ENCODE results near the gene HOMER2.
A peak's percentile ranks its signal among the peaks of the same experiment; 100 is the strongest.

Gene HOMER2

GRCh38 chr15:82812994-82813393 lies 139.5 kb downstream of the HOMER2 start:
- TF ChIP-seq CTCF (IDR thresholded peaks at IDR 0.05; ENCODE audit: insufficient read depth, low read depth, low read length, missing control alignments), result no peak
- no peak for DNase-seq (ENCODE audit: low read depth)
- H3K4me3 ChIP-seq (ENCODE audit: low read length), result no peak overlapping the region

GRCh38 chr15:82810890-82811426 lies 141.6 kb downstream of the HOMER2 start:
- no peak for TF ChIP-seq CTCF (IDR thresholded peaks at IDR 0.05; ENCODE audit: insufficient read depth, low read depth, low read length, missing control alignments)
- peak overlapping the region; percentile 77 for H3K4me3 ChIP-seq (ENCODE audit: low read length)
- DNase-seq (ENCODE audit: low read depth), result peak; percentile 21

GRCh38 chr15:82810061-82810889 lies 142.2 kb downstream of the HOMER2 start:
- no peak for TF ChIP-seq CTCF (IDR thresholded peaks at IDR 0.05; ENCODE audit: insufficient read depth, low read depth, low read length, missing control alignments)
- DNase-seq (ENCODE audit: low read depth), result peak; percentile 55
- H3K4me3 ChIP-seq (ENCODE audit: low read length), result peak overlapping the region; percentile 77

- TF ChIP-seq CTCF (IDR thresholded peaks at IDR 0.05; ENCODE audit: insufficient read depth, low read depth, low read length, missing control alignments), result no peak
- peak within 1 kb of the TSS; percentile 77 for H3K4me3 ChIP-seq (ENCODE audit: low read length)
- DNase-seq (ENCODE audit: low read depth), result peak; percentile 100
Measured at GRCh38 chr15:82809308-82810060, 143.0 kb downstream of the HOMER2 start, which contains the start of gene WHAMM. TSS of gene WHAMM (plus strand) at chr15:82809628. CDS start at chr15:82809727, 99 bp downstream.

- DNase-seq (ENCODE audit: low read depth), result no peak
- TF ChIP-seq CTCF (IDR thresholded peaks at IDR 0.05; ENCODE audit: insufficient read depth, low read depth, low read length, missing control alignments), result no peak
- H3K4me3 ChIP-seq (ENCODE audit: low read length), result no peak overlapping the region
Measured at GRCh38 chr15:82808634-82809041, 143.9 kb downstream of the HOMER2 start.

- H3K4me3 ChIP-seq (ENCODE audit: low read length), result no peak overlapping the region
- DNase-seq (ENCODE audit: low read depth), result no peak
- TF ChIP-seq CTCF (IDR thresholded peaks at IDR 0.05; ENCODE audit: insufficient read depth, low read depth, low read length, missing control alignments), result no peak
Measured at GRCh38 chr15:82807920-82808633, 144.4 kb downstream of the HOMER2 start.

All from epithelial cell of esophagus (primary cell).